NCI-H2107 treated with DMSO at 0.1 percent for 48 hours (cell line): Measurements from ENCODE around the gene PDHX.
"Not testable (repeated sequence)": the region's sequence is repeated elsewhere in the genome, so short reads cannot be mapped to it uniquely, and the experiment has no call there.

Experiments used
- DNase-seq: peaks from one replicate; lab custom pipeline; 2025; ENCODE audit not compliant: unreplicated experiment; lab: John Stamatoyannopoulos, UW

PDHX gene

DNA sequence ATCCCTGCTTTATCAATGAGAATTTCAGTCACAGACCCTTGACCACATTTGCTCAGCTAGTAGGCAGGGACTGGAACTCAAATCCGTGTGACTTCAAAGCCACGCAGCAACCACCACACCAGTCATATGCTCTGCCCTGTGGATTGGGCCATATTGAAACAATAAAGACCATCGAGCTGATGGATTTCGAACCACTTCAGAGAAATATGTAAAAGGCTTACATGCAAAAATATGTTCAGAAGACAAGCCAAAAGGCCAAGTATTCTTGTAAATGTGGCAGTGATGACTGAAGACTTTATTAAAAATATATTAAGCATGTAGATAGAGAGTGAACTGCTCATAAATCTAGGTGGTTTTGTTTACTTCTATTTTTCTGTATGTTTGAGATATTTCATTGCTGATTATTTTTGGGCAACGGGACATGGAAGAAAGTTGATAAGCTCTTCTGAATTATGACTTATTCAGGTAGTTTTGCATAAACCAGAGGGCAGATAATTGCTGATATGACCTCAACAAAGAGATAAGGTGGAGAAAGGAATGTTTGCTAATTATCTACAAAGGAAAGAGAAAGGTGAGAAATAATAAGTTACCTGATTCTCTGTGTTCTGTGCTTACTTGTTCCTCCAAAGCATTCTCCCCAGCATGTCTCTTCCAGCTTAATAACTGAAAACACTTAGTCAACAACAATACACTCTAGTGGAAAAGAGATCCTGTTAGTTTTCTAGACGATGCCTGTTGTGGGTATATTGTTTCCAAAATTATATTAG, 99.4 kb downstream of the PDHX start:
- no peak for DNase-seq

DNA sequence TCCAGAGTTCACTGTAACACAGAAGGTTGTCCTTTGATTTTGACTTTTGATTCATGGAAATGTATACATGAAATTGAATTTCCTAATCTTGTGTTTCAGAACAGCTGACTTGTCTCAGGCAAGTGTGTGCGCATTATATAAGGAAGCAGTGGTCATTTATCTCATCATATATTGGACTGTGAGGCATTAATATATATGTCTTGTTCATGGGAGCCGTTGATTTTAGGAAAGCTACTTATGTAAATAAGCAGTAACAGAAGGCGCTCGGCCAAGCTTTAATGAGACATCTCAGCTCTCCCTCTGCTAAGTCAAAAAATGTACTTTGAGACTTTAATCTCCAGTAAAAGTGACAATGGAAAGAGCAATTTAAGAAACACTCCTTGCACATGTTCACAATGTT, 100.5 kb downstream of the PDHX start:
- no peak for DNase-seq

DNA sequence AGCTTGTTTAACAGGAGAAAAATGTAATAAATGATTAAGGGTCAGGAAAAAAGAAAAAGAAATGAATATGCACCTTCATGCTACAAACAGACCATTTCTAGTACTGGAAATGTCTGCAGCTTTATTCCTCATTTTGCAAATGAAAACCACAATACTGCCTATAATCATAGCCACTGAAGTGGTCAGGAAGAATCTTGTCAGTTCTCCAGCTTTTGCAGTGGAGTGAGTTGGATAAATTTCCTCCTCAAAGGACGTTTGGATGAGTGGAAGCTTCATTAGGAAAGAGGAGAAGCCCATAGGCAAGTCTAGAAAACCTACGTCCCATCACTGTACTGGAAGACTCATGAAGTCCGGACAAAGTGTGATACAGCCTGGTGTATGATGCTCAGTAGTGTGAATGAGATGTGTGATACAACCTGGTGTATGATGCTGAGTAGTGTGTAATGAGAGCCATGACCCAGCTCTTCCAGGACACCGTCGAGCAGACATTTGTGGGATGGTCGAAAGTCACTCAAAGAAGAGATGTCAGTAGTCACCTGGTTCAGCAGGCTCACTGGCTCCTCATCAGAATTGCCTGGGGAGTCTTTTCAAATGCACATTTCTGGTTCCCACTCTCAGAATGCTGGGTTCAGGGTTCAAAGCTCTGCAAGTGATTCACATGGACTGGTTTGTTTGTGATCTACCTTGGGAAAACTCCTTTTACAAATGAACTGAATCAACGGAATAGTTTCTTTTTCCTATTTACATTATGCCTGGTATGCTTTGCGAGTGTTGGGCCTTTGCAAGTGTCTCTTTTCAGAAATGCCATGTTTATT, 101.3 kb downstream of the PDHX start:
- no peak for DNase-seq

DNA sequence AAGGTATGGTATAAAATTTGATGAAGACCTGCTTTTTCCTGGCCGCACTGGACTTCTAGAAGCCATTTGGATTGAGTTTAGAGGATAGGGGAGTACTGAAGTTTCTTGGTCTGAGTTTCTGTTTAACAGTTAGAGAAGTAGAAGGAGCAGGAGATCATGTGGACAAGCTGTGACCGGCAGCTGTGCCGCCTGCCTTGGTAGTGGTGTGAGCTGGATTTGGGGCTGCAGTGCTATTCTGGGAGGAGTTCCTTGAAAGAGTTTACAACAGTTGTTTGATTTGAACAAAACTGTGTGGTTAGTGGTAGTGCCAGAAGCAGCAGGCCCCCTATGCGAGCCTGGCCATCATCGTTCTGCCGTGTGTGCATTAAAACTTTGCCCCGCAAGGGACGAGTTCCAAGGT, 105.2 kb downstream of the PDHX start:
- no peak for DNase-seq

DNA sequence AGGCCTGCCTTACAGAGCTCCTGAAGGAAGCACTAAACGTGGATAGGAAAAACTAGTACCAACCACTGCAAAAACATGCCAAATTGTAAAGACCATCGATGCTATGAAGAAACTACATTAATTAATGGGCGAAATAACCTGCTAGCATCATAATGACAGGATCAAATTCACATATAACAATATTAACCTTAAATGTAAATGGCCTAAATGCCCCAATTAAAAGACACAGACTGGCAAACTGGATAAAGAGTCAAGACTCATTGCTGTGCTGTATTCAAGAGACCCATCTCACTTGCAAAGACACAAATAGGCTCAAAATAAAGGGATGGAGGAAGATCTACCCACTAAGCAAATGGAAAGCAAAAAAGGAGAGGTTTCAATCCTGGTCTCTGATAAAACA, 107.5 kb downstream of the PDHX start:
- DNase-seq: not testable (repeated sequence)

GRCh38 chr11:35028007-35028406, 111.6 kb downstream of the PDHX start:
- not testable (repeated sequence) for DNase-seq

DNA sequence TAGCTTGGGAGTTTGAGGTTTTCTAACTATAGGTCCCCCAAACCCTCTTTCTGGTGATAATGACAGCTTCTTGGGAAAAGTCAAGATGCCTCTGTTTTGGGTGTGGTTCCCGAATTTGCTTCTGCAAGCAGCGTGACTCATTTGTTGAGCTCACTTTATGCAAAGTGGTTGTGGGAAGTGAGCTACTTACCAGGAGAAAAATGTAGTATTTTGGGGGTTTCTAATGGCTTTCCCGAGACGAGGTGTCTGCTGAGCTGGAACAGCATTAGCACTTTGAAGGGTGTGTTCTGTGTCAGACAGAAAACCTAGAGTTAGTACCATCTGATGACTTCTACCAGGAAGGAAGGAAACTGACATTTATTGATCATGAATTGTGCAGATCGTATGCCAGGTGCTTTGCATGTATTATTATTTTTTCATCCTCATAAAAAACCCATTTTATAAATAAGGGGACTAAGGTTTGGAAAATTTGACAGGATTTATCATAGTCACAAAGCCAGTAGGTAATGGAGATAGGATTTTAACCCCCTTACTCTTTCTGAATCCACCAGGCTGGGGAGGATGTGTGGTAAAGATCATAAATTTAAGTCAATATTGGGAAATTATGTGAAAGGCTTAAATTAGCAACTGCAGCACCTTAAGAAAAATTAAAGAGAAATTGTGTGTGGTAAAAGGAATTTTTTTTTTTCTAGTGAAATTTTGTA, 113.7 kb downstream of the PDHX start:
- no peak for DNase-seq

DNA sequence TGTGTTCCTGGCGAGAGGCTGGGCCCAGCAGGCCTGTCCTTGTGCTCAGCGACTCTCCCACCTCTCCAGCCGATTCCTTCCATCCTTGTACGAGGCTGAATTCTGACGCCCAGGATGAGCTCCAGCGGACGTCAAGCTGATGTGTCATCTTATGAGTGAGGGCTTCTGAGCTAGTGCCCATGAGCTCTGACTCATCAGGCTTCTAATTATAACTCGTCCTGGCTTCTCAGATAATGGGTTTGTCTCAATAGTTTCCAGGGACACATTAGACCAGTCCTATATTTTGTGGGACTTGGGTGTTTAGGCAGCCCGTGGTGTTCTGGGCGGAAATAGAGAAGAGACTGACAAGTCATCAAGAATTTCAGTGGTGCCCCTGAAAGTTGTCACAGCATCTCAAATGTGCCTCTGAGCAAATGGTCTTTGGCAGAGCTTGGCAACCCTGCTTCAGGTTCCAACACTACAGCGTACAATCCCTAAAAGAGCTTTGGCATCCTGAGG, 114.3 kb downstream of the PDHX start:
- no peak for DNase-seq

DNA sequence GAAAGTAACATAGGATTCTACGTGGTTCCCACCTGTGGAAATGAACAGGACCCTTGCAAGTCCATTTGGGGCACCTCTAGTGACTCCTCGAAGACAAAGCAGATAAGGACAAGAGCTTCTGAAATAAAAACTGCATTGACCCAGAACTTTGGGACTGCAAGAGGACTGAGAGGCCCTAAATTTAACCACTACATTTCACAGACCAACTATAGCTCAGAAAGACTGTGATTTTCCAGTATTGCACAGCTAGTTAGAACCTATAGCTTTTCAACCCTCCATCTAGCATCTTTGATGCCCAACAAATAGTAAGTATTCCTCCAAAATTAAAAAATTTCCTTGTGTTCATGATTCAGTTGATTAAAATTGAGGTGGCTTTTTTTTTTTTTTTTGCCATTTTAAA, 114.9 kb downstream of the PDHX start:
- no peak for DNase-seq

GRCh38 chr11:35031867-35032266, 115.4 kb downstream of the PDHX start:
- DNase-seq: no peak

DNA sequence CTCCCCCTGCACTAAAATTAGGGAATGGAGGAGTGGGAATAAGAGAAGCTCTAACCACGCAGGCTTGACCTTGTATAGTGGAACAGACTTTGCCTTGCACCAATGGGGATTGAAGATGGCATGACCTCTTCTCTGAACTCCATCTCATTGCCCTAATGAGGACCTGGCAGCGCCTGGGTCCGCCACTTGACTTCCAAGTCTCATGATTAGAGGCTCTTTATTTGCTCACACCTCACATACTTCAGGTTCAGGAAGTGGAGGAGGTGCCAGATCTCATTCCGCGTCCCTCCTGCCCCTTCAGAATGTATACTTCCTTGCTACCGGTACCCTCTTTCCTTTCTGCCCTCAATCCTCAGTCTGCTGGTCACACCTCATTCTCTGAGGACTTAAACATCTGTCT, 116.6 kb downstream of the PDHX start:
- no peak for DNase-seq

DNA sequence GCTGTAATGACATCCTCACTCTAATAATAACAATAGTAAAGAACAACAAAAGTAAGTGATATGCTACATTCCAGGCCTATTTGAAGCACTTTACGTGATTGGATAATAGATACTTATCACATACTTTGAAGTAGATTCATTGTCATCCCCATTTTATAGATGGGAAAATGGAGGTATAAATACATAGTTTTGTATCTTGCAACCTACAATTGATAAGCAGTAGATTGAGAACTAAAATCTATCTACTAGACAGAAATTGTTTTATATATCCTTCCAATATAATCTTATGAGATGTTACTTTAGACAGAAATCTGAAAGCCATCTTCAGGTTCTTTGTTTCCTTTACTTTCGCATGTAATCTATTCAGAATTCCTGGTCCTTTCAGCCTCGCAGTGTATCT, 118.0 kb downstream of the PDHX start:
- DNase-seq: no peak

DNA sequence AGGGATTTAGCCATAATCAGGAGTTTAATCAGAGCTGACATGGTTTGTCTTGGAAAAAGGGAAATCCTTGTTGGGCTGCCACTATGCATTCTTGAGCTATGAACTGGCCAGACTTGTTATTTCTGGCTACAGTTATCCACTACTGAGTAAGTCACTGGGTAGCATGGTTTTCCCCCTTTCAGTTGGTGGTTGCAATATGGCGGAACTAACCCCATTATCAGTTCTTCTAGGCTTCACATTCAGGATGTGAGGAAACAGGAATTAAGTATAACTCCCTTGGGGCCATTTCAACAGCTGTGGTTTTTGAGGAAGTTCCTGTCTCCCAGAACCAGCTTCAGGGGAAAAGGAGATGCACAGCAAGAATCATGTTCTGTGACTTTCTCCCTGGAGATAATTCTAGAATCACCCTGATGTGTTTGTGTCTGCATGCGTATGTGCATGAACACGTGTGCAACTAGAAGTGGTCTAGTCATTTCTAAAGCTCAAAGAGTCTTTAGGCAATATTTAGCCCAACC, 119.5 kb downstream of the PDHX start:
- no peak for DNase-seq

DNA sequence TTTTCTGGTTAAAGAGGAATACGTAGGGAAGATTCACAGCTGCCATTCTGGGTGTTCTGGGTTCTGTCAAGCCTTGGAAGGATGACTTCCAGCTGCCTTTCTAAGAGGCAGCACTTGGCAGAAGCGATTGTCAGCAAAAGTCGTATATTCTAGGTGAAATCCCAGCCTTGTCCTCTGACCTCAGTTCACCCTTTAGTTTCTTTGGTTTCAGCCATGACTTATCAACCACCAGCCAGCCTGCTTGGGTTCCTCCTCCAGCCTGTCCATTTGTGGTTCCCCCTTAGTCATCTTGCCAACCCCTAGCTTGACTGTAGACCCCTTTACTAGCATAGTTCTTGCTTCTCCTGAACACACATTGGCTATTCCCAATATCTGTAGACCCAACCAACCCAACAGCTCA, 120.2 kb downstream of the PDHX start:
- no peak for DNase-seq

- DNase-seq: no peak
Measured at GRCh38 chr11:35038211-35038928, 122.0 kb downstream of the PDHX start.

GRCh38 chr11:35039076-35039475, 122.7 kb downstream of the PDHX start:
- DNase-seq: no peak

DNA sequence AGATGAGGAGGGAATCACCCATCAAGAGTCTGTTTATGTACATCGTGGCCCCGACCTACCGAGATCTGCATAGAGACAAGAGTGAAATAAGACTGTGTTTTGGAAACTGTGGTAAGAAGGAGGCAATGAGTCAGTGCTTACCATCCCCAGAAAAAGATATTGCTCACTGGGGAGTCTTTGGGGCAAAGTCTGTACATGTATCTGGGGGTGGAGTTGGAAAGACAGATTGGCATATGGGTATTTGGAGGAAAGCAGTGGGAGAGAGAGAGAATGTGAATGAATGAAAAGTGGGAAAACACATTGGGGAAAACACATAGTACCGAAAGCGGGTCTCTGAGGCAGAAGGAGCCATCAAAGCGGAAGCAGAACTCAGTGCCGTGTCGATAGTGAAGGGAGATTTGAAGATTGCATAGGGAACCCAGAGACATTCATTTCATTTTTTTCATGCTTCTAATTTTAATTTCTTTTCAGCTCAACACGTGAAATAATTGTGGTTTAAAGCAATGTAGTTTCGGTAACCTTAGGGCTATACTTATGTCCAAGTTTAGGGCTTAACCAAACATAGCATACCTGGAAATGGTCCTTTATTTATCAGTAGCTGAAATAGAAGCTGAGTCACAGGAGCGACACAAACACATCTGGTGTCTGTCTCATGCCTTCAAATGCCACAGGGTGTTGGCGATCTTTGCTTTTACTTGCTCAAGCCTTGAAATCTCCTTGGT, 124.0 kb downstream of the PDHX start:
- DNase-seq: no peak

- DNase-seq: no peak
Measured at GRCh38 chr11:35041070-35041554, 124.7 kb downstream of the PDHX start.

GRCh38 chr11:35042224-35042623, 125.8 kb downstream of the PDHX start:
- DNase-seq: no peak

- DNase-seq: no peak
Measured at GRCh38 chr11:35042913-35043312, 126.5 kb downstream of the PDHX start.
